Head of caudate nucleus (tissue), 42 donors: ENCODE data around the gene SLC25A28.
"Not testable (repeated sequence)": the region's sequence is repeated elsewhere in the genome, so short reads cannot be mapped to it uniquely, and the experiment has no call there.

Experiments
- DNase-seq, 42 donors: peaks; one replicate each; pipeline versions ENCODE4 v3.0.0 to v3.0.0-alpha.2; 2020 to 2021; ENCODE audit warnings: mixed read lengths in 7 of 42
- intact Hi-C: fragments of 100-400 bp; cut with DNase I; formaldehyde crosslinking; loops from one replicate; pipeline ENCODE4 v1.15.0; 2022

SLC25A28 gene

DNA sequence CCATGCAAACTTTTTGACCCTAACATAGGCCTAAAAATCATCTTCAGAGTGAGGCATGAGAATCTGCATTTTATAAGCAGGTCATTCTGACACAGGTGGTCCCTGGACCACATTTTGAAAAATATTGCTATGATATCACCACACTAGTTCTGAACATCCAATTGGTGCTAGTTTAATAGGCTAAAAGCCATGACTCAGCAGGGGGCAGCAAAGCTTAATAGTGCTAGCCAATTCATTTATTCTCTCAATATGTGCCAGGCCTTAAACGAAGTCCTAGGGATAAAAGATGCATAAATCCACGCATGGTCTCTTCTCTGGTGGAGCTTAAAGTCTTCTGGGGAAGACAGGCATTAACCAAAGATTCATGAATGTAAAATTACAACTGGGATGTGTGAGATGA, 10.2 kb upstream of the SLC25A28 start:
- DNase-seq = peak in 11 of 42 donors; percentile 9 to 43 (median 22)
- intact Hi-C loops = no loop called here

DNA sequence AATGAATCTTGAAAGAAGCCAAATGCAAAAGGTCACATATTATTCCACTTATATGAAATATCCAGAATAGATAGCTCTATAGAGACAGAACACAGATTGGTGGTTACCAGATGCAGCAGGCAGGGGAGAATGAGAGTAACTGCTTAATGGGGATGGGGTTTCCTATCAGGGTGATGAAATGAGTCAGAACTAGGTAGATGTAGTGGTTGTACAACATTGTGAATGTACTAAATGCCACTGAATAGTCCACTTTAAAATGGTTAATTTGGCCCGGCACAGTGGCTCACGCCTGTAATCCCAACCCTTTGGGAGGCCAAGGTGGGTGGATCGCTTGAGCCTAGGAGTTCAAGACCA, 9.4 kb upstream of the SLC25A28 start:
- intact Hi-C loops = no loop called here
- DNase-seq = no peak

DNA sequence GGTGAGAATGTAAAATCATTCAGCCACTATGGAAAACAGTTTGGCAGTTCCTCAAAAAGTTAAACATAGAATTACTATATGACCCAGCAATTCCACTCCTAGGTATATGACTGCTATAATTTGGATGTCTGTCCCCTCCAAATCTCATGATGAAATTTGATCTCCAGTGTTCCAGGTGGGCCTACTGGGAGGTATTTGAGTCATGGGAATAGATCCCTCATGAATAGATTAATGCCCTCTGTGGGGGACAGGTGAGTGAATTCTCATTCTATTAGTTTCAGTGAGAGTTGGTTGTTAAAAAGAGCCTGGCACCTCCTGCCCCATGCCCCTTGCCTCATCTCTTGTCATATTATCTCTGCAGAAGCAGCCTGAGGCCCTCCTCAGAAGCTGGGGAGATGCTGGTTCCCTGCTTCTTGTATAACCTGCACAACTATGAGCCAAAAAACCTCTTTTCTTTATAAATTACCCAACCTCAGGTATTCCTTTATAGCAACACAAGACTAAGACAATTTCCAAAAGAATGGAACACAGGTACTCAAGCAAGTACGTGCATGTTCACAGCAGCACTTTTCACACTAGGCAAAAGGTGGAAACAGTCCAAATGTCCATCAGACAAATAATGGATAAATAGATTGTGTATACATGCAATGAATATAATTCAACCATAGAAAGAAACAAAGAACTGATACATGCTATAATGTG, 8.8 kb upstream of the SLC25A28 start:
- intact Hi-C loops = no loop called here

DNA sequence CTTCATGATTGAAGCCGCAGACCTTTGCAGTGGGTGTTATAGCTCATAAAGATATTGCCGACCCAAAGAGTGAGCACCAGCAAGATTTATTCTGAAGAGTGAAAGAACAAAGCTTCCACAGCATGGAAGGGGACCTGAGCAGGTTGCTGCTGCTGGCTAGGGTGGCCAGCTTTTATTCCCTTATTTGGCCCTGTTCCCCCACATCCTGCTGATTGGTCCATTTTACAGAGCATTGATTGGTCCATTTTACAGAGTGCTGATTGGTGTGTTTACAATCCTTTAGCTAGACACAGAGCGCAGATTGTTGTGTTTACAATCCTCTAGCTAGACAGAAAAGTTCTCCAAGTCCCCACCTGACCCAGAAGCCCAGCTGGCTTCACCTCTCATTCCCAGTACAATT, 4.9 kb upstream of the SLC25A28 start:
- DNase-seq, intact Hi-C loops: not testable (repeated sequence)

More for the DNA sequence above, 8.8 kb upstream of the SLC25A28 start:
- DNase-seq = no peak

DNA sequence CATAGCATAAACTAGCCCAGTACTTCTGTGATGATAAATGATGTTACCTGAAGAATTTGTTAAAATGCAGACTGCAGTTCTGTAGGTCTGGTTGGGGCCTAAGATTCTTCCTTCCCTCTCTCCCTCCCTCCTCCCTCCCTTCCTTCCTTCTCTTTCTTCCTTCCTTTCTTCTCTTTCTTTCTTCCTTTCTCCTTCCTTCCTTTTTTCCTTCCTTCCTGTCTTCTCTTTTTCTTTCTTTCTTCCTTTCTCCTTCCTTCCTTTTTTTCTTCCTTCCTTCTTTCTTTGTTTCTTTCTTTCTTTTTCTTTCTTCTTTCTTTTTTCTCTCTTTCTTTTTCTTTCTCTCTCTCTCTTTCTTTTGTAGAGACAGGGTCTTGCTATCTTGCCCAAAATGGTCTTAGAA, 3.7 kb upstream of the SLC25A28 start:
- DNase-seq = no peak
- intact Hi-C loops = loop anchor here (5.0 kb wide), 1 partner anchor 108 kb away; the partner anchor contains the start of genes COX15 and CUTC

DNA sequence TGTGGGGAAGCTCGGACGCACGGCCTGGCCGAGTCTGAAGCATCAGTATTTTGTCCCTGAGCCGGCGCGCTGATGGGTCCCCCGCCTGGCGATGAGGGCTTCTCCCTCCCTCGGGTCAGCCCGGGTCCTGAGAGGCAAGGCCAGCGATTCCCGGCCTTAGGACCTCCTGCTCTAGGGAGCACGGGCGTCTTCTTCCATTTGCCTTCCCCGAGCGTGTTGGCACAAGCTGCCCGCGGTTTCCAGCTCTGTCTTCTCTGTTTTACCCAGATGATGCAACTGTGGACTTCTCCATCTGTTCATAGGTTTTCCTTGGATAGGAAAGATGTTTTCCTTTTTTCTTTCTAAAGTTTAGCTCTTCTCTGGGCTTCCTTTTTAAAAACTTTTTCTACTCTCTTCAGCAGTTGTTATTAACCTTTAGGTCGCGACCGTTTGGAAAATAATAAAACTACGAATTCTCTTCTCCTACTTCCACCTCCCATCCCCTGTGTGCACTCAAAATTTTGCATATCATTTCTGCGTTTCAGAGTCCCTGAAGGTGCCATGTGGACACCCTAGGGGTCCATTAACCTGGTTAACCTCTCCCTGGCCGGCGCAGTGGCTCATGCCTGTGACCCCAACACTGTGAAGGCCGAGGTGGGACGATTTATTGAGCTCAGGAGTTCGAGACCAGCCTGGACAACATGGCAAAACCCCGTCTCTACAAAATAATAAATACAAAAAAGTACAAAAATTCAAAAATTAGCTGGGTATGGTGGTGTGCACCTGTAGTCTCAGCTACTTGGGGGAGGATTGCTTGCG, 1.4 kb upstream of the SLC25A28 start:
- DNase-seq = peak in 1 of 42 donors; percentile 10
- intact Hi-C loops = loop anchor here (2.0 to 5.0 kb wide), 2 partner anchors 111 to 191 kb away; partner anchors contain the start of genes COX15, CUTC and GOT1

DNA sequence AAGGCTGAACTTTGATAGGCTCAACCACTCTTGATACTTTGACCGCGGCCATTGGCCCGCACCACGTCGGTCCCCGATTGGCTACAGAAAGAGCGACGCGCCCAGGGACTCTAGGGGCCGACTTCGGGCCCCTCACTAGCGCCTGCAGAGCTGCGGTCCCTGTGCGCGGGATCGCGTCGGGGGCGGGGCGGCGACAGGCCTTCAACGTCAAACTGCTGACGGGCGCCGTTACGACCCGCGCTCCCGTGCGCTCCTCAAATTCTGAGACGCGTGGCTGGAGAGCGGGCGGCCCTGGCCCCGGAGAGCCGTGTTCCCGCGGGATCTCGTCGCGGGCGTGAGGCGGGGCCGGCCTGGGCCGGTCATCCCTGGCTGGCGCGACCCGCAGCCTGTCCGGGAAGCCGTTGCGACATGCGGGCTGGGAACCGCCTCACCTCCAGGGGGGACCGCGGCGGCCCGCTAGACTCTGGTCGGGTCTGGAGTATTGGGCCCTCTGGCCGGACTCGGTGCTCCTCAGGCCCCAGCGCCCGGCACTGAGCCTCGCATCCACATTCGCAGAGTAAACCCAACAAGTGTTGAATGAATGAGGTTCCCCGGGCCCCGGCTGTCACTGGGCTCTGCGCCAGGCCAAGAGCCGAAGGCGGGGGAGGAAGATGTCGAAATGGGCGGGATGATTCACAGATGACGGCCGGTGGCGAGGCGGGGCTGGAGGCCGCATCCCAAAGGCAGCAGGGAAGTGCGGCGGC, 643 bp upstream of the SLC25A28 start:
- intact Hi-C loops = loop anchor here (2.0 to 5.0 kb wide), 2 partner anchors 111 to 190 kb away; partner anchors contain the start of genes COX15, CUTC and GOT1
- DNase-seq = peak; percentile 83 to 99 (median 90)

DNA sequence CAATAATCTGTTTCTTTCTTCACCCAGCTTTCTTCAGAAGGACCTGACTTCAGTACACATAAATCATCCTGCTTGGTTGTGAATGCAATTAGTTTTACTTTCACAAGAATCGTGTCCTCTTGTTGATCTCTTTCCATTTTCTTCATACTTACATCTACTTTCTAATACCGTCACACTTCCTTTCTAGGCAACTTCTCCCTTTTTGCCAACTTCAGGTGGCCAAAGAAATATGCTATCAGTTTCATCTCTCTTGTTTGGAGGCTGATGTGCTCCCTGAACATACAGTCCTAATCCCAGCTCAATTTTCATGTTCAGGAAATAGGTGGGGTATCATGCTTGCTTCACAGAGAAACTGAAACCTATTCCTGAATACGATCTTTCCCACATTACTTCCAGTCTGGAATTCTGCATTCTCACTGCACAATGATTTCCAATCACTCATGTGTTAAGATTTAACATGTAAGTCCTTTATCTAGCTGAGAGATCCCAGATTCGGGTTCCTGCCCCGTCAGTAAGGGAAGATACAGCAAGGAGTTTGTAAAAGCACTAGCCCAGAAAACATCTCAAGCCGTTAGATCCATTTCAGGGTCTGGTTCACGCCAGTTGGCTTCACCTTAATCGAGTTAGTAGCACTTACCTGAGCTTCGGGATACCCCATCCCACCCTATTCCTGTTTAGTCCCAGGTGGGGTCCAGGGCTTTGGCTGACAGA, 994 bp downstream of the SLC25A28 start:
- intact Hi-C loops = no loop called here

DNA sequence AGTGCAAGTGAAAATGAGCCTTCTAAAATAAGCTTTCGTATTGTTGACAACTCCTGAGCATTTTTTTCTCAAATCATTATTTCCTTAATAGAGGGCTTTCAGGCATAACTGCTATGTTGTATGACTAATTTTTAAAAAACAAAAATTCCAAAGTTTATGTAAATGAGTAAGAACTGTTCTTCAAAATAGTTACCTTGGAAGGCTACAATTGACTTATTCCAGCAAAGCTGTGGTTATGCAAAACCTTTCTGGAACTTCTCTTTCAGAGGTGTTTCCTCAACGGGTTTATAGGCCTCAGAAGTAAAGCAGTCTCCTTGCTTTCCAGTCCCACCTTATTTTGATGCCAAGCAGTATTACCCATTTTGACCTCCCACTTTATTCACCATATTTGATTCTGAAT, 2.5 kb downstream of the SLC25A28 start:
- intact Hi-C loops = no loop called here

More for the DNA sequence above, 994 bp downstream of the SLC25A28 start:
- no peak for DNase-seq

DNA sequence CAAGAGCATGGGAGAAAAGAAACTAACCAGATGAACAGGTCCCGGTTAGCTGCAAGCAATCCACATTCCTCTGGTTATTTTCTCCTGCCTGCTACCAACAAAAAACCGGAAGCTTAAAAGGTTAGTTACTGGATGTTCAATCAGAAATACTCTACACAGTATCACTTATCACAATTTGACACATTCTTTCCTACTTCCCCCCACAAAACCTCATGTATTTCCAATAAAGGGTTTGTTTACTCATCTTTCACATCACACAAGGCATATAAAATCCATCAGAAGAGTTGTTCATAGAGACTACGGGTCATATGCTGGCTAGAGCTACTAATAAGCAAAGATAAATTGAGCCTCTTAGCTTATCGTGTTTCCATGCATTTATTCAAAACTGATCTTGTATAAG, 4.8 kb downstream of the SLC25A28 start:
- no peak for DNase-seq
- intact Hi-C loops = no loop called here

More for the DNA sequence above, 2.5 kb downstream of the SLC25A28 start:
- no peak for DNase-seq

DNA sequence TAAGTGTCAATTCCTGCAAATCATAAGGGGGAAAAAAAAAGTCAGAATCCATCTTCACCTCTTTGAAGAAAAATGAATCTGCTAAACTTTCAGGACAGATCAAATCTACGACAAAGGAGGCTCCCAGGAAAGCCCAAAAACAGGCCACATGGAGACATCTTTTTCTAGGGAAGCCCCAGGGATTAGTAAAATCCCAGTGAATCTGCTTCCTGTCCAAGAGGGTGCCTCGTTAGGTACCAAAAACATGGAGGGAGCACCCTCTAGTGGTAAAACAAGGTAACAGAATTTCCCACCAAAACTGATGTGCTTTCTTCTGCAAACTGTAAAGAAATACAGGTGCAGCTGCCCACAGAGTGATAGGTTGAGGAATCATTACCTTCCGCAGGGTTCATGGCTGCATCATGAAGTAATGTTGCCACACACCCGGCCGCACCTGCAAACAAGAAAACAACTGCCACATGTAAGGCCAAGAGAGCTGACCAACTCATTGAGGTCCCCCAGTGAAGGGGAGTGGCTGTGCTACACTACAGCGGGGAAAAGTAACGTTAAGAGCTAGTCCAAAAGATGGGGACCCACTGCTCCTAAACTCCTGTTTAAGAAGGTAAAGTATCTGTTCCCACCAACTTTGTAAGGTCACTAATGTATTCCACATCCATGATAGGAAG, 7.9 kb downstream of the SLC25A28 start:
- DNase-seq = peak in 20 of 42 donors; percentile 6 to 76 (median 47)
- intact Hi-C loops = loop anchor here (2.0 kb wide), 1 partner anchor 219 kb away; no protein-coding TSS in a partner anchor

DNA sequence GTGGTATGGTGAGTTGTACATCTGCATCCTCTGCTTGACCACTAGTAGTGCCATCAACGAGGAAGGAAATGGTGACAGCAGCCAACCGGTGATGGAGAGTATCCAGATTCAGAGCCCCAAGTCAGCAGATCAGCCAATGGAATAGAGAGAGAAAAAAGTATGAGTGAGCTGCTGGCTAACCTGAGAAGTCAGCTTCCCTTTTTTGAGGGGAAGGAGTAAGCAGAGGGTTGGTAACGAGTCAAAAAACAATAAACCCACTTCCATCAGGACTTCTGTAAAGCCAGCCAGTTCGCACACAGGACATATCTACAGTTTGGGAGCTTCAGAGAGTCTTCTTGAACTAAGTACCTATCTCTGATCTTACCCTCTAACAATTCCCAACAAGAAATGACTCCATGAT, 8.9 kb downstream of the SLC25A28 start:
- DNase-seq = no peak
- intact Hi-C loops = no loop called here

DNA sequence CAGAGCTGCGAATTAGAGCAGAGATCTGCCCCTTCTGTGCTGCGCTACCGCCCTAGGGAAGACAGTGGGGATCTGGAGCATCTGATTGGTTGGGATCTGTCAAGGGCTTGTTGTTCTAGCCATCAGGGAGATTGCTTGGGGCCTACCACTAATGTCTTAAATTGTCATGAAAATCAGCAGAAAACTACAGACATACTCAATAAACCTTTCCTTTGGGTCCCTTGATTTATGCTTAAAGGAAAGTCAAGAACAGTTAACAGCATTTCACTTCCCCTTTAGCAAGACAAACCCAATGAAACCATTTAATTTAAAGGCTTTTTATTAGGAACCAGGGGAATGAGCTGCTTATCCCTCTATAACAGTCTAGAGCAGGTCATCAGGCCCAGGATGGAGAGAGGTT, 10.0 kb downstream of the SLC25A28 start:
- intact Hi-C loops = no loop called here

DNA sequence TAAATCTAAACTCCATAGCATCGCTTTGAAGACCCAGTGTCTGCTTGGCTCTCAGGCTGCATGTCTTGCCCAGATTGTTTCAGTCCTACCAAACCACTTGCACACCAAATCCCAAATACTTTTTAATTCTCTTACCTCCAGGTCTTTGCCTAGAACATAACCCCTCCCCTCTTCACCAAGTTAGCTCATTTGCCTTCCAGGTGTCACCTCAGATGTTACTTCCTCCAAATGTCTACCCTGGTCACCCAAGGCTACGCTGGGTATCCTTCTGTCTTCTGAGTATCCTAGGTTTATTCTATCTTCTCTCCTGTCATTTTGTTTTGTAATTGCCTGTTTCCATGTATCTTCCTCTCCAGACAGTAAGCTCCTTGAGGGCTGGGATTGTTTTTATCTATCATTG, 11.1 kb downstream of the SLC25A28 start:
- DNase-seq = no peak

More for the DNA sequence above, 10.0 kb downstream of the SLC25A28 start:
- no peak for DNase-seq

DNA sequence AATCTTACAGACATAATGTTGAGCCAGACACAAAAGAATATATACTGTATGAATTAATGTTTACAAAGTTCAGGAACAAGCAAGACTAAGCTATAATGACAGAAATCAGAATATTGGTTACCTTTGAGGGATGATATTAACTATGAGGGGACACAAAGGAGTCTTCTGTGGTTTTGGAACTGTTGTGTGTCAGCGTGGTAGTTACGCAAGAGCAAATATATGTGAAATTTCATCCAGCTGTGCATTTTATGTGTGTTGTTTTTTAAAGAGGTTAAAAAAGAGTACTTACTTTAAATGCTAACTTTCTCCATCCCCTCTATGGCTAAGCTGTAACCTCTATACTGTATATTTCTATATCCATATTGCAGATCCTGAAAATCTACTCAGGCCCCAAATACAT, 14.9 kb downstream of the SLC25A28 start:
- intact Hi-C loops = no loop called here
- DNase-seq = no peak

More for the DNA sequence above, 11.1 kb downstream of the SLC25A28 start:
- intact Hi-C loops = no loop called here

DNA sequence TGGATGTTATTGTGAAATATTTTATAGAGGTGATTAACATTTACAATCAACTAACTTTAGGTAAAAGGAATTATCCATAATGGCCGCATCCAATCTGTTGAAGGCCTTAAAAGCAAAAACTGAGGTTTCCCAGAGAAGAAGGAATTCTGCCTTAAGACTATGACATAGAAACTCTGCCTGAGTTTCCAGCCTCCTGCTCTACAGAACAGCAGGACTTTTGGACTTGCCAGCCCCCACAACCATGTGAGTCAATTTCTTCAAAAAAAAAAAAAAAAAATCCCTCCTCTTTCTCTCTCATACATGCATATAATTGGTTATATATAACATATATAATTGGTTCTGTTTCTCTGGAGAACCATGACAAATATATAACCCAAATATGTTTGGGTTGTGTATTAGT, 15.4 kb downstream of the SLC25A28 start:
- intact Hi-C loops = no loop called here
- DNase-seq = no peak

DNA sequence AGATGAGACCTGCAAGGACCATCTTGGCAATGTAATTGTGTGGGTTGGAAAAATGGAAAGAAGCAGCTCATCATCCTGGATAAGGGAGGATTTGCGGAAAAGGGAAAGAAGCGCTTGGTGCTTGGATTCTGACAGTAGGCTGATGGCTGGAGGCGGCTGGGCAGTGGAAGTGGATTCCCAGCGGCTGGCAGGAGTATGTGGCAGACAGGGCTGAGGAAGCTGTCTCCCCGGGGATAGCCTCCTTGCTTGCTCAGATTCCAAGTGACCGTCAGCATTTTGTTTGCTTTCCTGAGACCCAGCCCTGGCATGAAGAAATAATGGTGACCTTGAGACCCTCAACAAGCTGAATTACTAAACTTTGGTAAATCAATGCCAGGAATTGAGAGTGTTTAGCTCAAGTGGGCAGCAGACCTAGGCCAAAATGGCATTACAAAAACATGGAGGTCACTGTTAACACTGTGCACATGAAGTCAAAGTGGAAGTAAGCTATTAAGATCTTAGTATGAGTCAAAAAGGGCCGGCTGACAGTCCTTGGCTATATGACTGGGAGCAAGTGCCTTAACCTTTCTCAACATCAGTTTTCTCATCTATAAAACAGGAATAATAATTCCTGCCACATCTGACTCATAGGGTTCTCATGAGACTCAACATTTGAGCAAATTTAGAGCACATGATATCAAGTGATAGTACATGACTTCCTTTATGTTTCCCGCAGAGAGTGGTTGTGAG, 21.3 kb downstream of the SLC25A28 start:
- DNase-seq = no peak
- intact Hi-C loops = no loop called here

DNA sequence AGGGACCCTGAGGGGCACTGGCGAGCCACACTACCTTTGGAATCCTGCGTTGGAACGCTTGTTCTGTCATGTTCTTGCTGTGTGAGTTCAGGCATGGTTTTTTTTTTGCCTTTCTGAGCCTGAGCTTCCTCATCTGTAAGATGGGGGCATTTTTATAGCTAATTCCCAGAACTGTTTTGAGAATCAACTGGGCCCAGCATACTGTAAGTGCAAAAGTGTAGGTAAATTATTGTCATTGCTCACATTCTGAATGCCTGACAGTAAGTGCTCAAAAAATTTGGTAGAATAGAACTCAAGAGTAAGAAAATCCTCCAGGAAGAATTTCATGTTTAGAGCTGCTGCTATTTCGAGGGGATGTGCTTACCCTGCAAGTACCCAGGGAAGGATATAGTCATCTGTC, 22.2 kb downstream of the SLC25A28 start:
- DNase-seq = no peak
- intact Hi-C loops = no loop called here
